ENCODE results near the gene MYH6. TPM values are rescaled to one million over a fixed set of nuclear protein-coding genes. Genes with fewer than 3 reads are reported as not detected.

MYH6 gene
- total and polyA plus RNA-seq, 4 donors = 0.67 to 11.5 TPM; not detected in 2

DNA sequence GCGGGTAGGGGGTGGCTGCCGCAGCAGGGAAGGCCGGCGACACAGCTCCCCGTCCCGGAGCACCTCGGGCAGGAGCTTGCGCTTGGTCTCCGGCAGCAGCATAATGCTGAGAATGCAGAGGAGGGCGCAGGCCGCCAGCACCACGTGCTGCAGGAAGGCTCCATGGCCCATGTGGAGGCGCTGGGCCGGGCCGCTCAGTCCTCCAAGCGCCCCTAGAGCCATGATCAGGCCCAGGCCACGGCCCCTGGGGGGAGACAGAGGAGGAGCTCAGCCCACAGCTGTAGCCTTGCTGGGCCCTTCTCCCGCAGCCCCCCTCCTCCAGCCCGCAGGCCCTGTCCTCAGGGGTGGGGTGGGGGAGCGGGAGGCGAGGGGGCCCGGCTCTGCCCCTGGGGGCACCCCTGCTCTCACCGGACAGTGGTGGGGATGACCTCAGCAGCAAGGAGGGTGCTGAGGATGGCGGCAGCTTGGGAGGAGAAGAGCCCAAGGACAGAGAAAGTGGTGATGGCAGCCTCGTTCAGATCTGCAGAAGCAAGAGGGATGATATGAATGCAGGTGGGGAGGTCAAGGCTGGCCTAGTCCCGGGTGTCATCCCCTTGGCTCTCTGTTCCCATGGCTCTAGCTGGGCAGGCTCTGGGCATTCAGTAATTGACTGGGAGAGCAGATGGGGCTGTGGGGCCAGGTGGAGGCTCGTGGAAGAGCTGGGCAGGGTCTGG is 61.2 kb downstream of the MYH6 start:
- Histone ChIP-seq H3K27ac (ENCODE audit: low read depth in 1 of 2, low read length in 2 of 2) (no peak overlapping the region), H3K36me3 (ENCODE audit: control insufficient read depth in 1 of 2, insufficient read depth in 2 of 2, low read length in 1 of 2) (no peaks in the 10 kb centered on the region), H3K4me3 (ENCODE audit: low read length in 2 of 2) (no peak overlapping the region), H3K9me3 (ENCODE audit: control insufficient read depth, low read length) (no peaks in the 10 kb centered on the region), H3K4me1 (ENCODE audit: control insufficient read depth in 1 of 2, insufficient read depth in 2 of 2, low read length in 2 of 2) (no peaks in the 10 kb centered on the region), H3K27me3 (ENCODE audit: control insufficient read depth in 1 of 2, insufficient read depth in 2 of 2, low read length in 1 of 2) (no peaks in the 10 kb centered on the region)
- ATAC-seq (ENCODE audit: low FRiP score) (no peak), DNase-seq (no peak)
- intact Hi-C loops (cut with DNase I) = no loop called here
- 83 to 84% methylated on average over 26 to 27 of the region's 27 CpGs for WGBS, 2 donors

DNA sequence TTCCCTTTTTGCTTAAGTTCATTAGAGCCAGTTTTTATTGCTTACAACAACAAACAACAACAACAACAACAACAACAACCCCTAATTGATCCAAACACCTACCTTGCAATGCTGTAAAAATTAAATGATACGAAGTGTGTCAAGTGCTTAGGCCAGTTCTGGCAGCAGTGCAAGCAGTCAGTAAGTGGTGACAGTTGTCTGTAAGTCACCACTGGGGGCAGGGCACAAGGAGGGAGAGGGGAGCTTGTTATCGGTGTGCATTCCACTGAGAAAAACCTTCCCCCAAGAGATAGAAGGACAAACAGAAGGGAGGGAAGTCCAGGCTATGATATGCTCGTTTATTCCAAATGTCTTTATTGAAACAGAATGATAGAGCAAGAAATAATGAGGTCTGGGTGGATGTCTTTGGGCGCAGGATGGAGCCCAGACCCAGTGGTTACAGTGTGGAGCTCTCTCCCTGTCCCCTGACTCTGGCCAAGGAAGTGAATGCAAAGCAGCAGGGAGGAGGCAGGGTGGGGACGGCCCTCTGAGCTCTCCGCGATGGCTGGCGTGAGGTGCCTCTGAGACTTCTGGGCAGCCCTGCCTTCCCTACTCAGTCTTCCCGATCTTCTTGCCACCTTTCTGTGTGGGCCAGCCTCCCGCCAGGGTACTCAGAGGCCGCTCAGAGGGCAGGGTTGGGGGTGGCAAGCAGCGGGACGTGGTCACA is 61.9 kb downstream of the MYH6 start:
- H3K27ac ChIP-seq (ENCODE audit: low read depth in 1 of 2, low read length in 2 of 2) = no peak overlapping the region
- WGBS, 2 donors = 78 to 80% methylated on average over 12 to 13 of the region's 13 CpGs
- ATAC-seq (ENCODE audit: low FRiP score) (no peak), DNase-seq (no peak)
- intact Hi-C loops (cut with DNase I) = no loop called here
- no peak overlapping the region for H3K4me3 ChIP-seq (ENCODE audit: low read length in 2 of 2)
- no peaks in the 10 kb centered on the region for H3K36me3 ChIP-seq (ENCODE audit: control insufficient read depth in 1 of 2, insufficient read depth in 2 of 2, low read length in 1 of 2)
- no peaks in the 10 kb centered on the region for H3K27me3 ChIP-seq (ENCODE audit: control insufficient read depth in 1 of 2, insufficient read depth in 2 of 2, low read length in 1 of 2)
- H3K9me3 ChIP-seq (ENCODE audit: control insufficient read depth, low read length) = no peaks in the 10 kb centered on the region
- no peaks in the 10 kb centered on the region for H3K4me1 ChIP-seq (ENCODE audit: control insufficient read depth in 1 of 2, insufficient read depth in 2 of 2, low read length in 2 of 2)

DNA sequence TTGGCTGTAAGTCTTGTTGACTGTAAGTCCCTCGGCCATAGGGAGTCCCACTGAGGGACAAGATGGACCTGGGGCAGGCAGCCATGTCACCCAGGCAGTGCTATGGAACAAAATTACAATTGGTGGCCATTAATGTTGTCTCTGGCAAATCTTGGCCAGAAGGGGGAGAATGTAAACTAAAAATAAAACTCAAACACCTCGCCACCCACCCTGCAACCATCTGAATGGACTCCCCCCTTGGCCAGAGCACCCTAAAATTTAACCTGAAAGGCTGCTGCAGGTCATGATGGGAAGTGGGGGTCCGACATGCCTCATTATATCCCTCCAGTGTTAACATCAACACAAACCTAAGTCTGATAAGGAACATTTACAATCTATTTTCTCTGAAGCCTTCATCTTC is 63.6 kb downstream of the MYH6 start:
- H3K36me3 ChIP-seq (ENCODE audit: control insufficient read depth in 1 of 2, insufficient read depth in 2 of 2, low read length in 1 of 2) = no peaks in the 10 kb centered on the region
- H3K27me3 ChIP-seq (ENCODE audit: control insufficient read depth in 1 of 2, insufficient read depth in 2 of 2, low read length in 1 of 2) = no peaks in the 10 kb centered on the region
- H3K4me3 ChIP-seq (ENCODE audit: low read length in 2 of 2) = no peak overlapping the region
- intact Hi-C loops (cut with DNase I) = no loop called here
- no peak overlapping the region for H3K27ac ChIP-seq (ENCODE audit: low read depth in 1 of 2, low read length in 2 of 2)
- ATAC-seq (ENCODE audit: low FRiP score) (no peak), DNase-seq (no peak)
- no peaks in the 10 kb centered on the region for H3K9me3 ChIP-seq (ENCODE audit: control insufficient read depth, low read length)
- H3K4me1 ChIP-seq (ENCODE audit: control insufficient read depth in 1 of 2, insufficient read depth in 2 of 2, low read length in 2 of 2) = no peaks in the 10 kb centered on the region
- 50 to 55% methylated on average over 3 of the region's 3 CpGs for WGBS, 2 donors

DNA sequence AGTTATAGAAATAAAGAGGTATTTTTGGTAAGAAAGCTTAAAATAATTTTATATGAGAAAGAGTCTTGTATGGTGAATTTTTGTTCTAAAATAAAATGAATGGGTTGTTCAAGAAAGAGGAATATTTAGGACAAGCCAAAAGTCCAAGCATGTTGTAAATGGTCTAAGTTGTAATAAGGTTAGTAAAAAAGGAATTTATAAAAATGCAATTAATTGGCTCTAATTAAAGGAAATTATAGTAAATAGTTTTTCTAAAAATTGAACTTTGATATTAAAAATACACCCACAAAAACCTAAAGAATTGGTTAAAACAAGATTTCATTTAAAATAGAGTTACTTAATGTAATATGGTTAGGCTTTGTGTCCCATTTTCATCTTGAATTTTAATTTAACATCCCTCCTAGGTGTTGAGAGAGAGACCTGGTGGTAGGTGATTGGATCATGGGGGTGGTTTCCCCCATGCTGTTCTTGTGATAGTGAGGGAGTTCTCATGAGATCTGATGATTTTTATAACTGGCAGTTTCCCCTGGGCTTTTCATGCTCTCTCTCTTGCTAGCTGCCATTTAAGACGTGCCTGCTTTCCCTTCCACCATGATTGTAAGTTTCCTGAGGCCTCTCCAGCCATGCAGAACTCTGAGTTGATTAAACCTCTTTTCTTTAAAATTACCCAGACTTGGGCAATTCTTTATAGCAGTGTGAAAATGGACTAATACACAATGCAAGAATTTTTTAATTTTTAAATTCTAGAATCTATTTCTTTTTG is 68.4 kb downstream of the MYH6 start:
- ATAC-seq (ENCODE audit: low FRiP score) = no peak
- H3K4me3 ChIP-seq (ENCODE audit: low read length in 2 of 2) = no peak overlapping the region
- intact Hi-C loops (cut with DNase I) = no loop called here
- H3K9me3 ChIP-seq (ENCODE audit: control insufficient read depth, low read length) = no peaks in the 10 kb centered on the region
- H3K4me1 ChIP-seq (ENCODE audit: control insufficient read depth in 1 of 2, insufficient read depth in 2 of 2, low read length in 2 of 2) = no peaks in the 10 kb centered on the region
- H3K27me3 ChIP-seq (ENCODE audit: control insufficient read depth in 1 of 2, insufficient read depth in 2 of 2, low read length in 1 of 2) = no peaks in the 10 kb centered on the region
- DNase-seq = no peak
- WGBS, 2 donors = 88 to 91% methylated on average over 1 of the region's 1 CpG
- H3K27ac ChIP-seq (ENCODE audit: low read depth in 1 of 2, low read length in 2 of 2) = no peak overlapping the region
- no peaks in the 10 kb centered on the region for H3K36me3 ChIP-seq (ENCODE audit: control insufficient read depth in 1 of 2, insufficient read depth in 2 of 2, low read length in 1 of 2)

DNA sequence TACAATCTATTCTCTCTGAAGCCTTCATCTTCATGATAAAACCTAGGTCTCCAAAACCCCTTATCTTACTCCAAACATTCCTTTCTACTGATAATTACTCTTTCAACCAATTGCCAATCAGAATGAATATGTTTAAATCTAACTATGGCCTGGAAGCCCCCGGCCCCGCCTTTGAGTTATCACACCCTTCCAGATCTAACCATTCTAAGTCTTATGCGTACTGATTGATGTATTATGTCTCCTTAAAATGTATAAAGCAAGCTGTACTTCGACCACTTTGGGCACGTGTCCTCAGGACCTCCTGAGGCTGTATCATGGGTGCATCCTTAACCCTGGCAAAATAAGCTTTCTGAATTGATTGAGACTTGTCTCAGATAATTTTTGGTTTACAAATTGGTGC is 72.5 kb downstream of the MYH6 start:
- DNase-seq = no peak
- Histone ChIP-seq H3K4me3 (ENCODE audit: low read length in 2 of 2) (no peak overlapping the region), H3K36me3 (ENCODE audit: control insufficient read depth in 1 of 2, insufficient read depth in 2 of 2, low read length in 1 of 2) (no peaks in the 10 kb centered on the region), H3K27ac (ENCODE audit: low read depth in 1 of 2, low read length in 2 of 2) (no peak overlapping the region), H3K27me3 (ENCODE audit: control insufficient read depth in 1 of 2, insufficient read depth in 2 of 2, low read length in 1 of 2) (no peaks in the 10 kb centered on the region), H3K9me3 (ENCODE audit: control insufficient read depth, low read length) (no peaks in the 10 kb centered on the region), H3K4me1 (ENCODE audit: control insufficient read depth in 1 of 2, insufficient read depth in 2 of 2, low read length in 2 of 2) (no peaks in the 10 kb centered on the region)
- WGBS, 2 donors = 87 to 89% methylated on average over 5 of the region's 5 CpGs
- intact Hi-C loops (cut with DNase I) = no loop called here
- ATAC-seq (ENCODE audit: low FRiP score) = no peak

Small RNAs within 50 kb of the gene (microRNA-seq; reads per million reads assigned to microRNA genes)
- gene MIR208A = 5.0 to 44.7 reads per million in 2 donors
- 4.8 to 50.7 reads per million in 2 donors for gene MIR208B

Other genes with a start within 250 kb of the MYH6 start
- gene SLC7A8, start 224.6 kb downstream of the MYH6 start, total RNA-seq = 10 to 100 TPM; 20.0 to 31.4 TPM
- 10 to 100 TPM in 1 of 2 donors, 1 to 10 TPM in 1; 8.9 to 11.0 TPM for gene SLC7A8, start 224.6 kb downstream of the MYH6 start, polyA plus RNA-seq
- not detected for gene RNF212B, start 170.3 kb downstream of the MYH6 start, total RNA-seq
- gene RNF212B, start 170.3 kb downstream of the MYH6 start, polyA plus RNA-seq = not detected
- 10 to 100 TPM in 1 of 2 donors, 1 to 10 TPM in 1; 5.8 to 10.6 TPM for gene HOMEZ, start 122.1 kb downstream of the MYH6 start, total RNA-seq
- 1 to 10 TPM; 1.9 to 2.9 TPM for gene HOMEZ, start 122.1 kb downstream of the MYH6 start, polyA plus RNA-seq
- gene PPP1R3E, start 105.4 kb downstream of the MYH6 start, total RNA-seq = 10 to 100 TPM in 1 of 2 donors, 1 to 10 TPM in 1; 9.3 to 13.8 TPM
- 10 to 100 TPM in 1 of 2 donors, 1 to 10 TPM in 1; 4.9 to 13.3 TPM for gene PPP1R3E, start 105.4 kb downstream of the MYH6 start, polyA plus RNA-seq
- gene BCL2L2, start 101.4 kb downstream of the MYH6 start, total RNA-seq = 10 to 100 TPM; 68.6 to 70.7 TPM
- 100 to 1,000 TPM in 1 of 2 donors, 10 to 100 TPM in 1; 66.1 to 114 TPM for gene BCL2L2, start 101.4 kb downstream of the MYH6 start, polyA plus RNA-seq
- gene PABPN1, start 86.8 kb downstream of the MYH6 start, total RNA-seq = 100 to 1,000 TPM; 106 to 139 TPM
- gene PABPN1, start 86.8 kb downstream of the MYH6 start, polyA plus RNA-seq = 100 to 1,000 TPM in 1 of 2 donors, 10 to 100 TPM in 1; 57.0 to 226 TPM
- 10 to 100 TPM; 25.8 to 47.8 TPM for gene SLC22A17, start 55.4 kb downstream of the MYH6 start, total RNA-seq
- gene SLC22A17, start 55.4 kb downstream of the MYH6 start, polyA plus RNA-seq = 10 to 100 TPM in 1 of 2 donors, 1 to 10 TPM in 1; 7.5 to 85.8 TPM
- 10 to 100 TPM; 19.7 to 24.5 TPM for gene EFS, start 43.1 kb downstream of the MYH6 start, total RNA-seq
- gene EFS, start 43.1 kb downstream of the MYH6 start, polyA plus RNA-seq = 10 to 100 TPM in 1 of 2 donors, 1 to 10 TPM in 1; 5.5 to 36.7 TPM
- not detected for gene IL25, start 35.5 kb downstream of the MYH6 start, total RNA-seq
- gene IL25, start 35.5 kb downstream of the MYH6 start, polyA plus RNA-seq = not detected
- 1 to 10 TPM in 1 of 2 donors, not detected in 1; 4.1 TPM for gene CMTM5, start 31.2 kb downstream of the MYH6 start, total RNA-seq
- gene CMTM5, start 31.2 kb downstream of the MYH6 start, polyA plus RNA-seq = 1 to 10 TPM in 1 of 2 donors, under 1 TPM in 1; 0.50 to 1.5 TPM
- gene MYH7, start 27.4 kb upstream of the MYH6 start, total RNA-seq = not detected
- 1 to 10 TPM in 1 of 2 donors, under 1 TPM in 1; 0.33 to 1.6 TPM for gene MYH7, start 27.4 kb upstream of the MYH6 start, polyA plus RNA-seq
- gene NGDN, start 61.4 kb upstream of the MYH6 start, total RNA-seq = 10 to 100 TPM; 30.8 to 34.5 TPM
- gene NGDN, start 61.4 kb upstream of the MYH6 start, polyA plus RNA-seq = 10 to 100 TPM; 36.6 to 41.7 TPM
- gene ZFHX2, start 143.5 kb upstream of the MYH6 start, total RNA-seq = 1 to 10 TPM; 1.5 to 4.0 TPM
- 1 to 10 TPM in 1 of 2 donors, under 1 TPM in 1; 0.13 to 2.1 TPM for gene ZFHX2, start 143.5 kb upstream of the MYH6 start, polyA plus RNA-seq
- gene THTPA, start 148.0 kb upstream of the MYH6 start, total RNA-seq = 10 to 100 TPM; 13.0 to 13.7 TPM
- gene THTPA, start 148.0 kb upstream of the MYH6 start, polyA plus RNA-seq = 10 to 100 TPM; 14.0 to 24.0 TPM
- 10 to 100 TPM; 36.9 to 78.6 TPM for gene AP1G2, start 159.5 kb upstream of the MYH6 start, total RNA-seq
- 10 to 100 TPM; 17.5 to 75.7 TPM for gene AP1G2, start 159.5 kb upstream of the MYH6 start, polyA plus RNA-seq
- 1 to 10 TPM; 1.5 to 1.7 TPM for gene JPH4, start 170.5 kb upstream of the MYH6 start, total RNA-seq
- gene JPH4, start 170.5 kb upstream of the MYH6 start, polyA plus RNA-seq = under 1 TPM in 1 of 2 donors, not detected in 1; 0.23 TPM
- gene DHRS2, start 228.1 kb upstream of the MYH6 start, total RNA-seq = not detected
- gene DHRS2, start 228.1 kb upstream of the MYH6 start, polyA plus RNA-seq = under 1 TPM in 1 of 2 donors, not detected in 1; 0.18 TPM

Data from aorta (tissue), 5 donors.